CD4-positive, alpha-beta T cell treated with Interleukin-4 for 4 hours (primary cell): ENCODE measurements around the gene UNC5A.

Source experiments
- DNase-seq: peaks from one replicate; pipeline ENCODE4 v3.0.0-alpha.2; 2020

UNC5A gene

DNA sequence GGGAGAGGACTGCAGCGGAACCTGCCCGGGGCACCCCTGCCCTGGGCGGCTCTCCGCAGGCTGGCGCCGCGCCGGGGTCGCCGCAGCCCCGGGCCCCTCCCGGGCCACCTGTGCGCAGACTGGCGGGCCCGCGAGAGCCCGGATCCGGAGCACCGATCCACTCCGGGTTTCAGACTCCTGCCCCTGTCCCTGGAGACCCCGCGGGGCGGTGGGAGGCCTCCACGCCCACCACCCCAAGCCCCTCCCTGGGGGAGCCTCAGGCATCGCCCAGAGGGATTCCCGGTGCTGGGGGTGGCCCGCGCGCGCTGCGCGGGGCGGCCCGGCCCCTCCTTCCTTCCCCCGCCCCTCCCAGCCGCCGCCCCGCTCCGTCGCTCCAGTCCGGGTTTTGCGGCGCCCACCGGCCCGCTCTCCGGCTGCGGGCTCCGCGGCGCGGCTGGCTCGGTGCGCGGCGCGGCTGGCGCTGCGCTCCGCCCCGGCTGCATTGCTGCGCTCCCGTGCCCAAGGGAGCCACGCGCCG is at the start of gene UNC5A:
Gene UNC5A (plus strand): TSS at position 479 of the 517 bp plus-strand sequence. CDS start 192 bp downstream, outside the sequence.
- peak; percentile 6 for DNase-seq

DNA sequence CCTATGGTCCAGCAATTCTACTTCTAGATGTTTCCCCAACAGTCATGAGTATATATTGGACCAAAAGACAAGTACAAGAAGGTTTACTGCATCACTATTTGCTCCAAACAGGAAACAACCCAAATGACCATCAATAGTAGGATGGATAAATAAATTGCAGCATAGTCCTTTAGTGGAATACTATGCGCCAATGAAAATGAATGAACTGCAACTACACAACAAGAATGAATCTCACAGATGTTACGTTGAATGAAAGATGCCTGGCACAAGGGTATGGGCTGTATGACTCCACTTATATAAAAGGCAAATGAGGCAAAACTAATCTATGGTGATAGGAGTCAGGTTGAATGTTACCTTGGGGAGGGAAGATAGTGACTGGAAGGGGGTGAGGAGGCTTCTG is 48.6 kb upstream of the UNC5A start:
- DNase-seq: no peak

DNA sequence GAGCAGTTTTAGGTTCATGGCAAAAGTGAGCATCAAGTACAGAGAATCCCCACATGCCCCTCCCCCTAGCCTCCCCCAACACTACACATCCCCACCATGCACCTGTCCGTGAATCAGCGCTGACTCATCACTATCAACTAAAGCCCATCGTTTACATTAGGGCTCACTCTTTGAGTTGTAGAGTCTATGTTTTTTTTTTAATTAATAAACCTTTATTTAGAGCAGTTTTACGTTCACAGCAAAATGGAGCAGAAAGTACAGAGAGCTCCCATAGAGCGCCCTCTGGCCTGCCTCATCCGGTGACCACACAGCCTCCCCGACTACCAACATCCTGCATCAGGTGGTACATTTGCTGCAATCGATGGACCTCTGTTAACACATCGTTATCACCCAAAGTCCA is 47.9 kb upstream of the UNC5A start:
- DNase-seq: no peak

DNA sequence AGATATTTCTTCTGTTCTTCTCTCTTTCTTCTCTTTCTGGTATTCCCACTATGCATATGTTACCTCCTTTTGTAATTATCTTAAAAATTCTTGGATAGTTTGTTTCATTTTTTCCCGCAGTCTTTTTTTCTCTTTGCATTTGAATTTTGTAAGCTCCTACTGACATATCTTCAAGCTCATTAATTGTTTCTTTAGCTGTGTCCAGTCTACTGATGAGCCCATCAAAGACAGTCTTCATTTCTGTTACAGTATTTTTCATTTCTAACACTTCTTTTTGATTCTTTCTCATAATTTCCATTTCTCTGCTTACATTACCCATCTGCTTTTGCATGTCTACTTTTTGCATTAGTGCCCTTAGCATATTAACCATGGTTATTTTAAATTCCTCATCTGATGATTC is 44.7 kb upstream of the UNC5A start:
- DNase-seq: no peak

DNA sequence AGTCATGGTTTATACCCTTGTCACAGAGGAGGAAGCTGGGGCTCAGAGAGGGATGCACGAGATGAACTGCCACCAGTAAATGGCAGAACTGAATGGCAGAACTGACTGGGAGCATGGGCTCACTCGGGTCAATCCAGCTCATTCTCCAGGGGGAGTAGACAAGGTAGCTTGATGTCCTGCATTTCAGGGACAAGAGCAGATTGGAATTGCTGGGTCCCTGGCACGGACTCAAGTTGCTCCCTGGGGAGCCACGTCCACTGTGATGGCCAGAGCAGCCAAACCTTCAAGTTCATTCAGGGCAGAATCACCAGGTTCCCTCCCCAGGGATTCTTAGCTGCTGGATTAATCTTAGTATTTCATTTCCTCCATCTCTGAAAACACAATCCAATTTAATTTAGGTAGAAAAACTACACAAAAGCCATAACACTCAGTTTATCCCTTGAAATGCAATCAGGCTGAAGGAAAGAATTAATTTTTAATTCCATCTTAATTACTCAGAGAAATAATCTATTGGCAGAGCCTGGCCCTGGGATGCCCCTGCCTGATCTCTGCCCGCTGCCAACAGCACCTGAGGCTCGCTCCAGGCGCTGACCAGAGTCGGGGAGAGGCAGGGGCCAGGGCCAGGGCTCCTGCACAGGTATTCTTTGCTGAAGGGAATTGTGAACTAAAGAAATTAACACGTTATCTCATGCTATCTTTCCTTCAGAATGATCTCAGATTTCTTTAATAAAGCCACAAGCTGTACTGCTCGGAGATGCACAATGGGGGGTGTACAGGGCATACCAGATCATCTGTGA is 42.0 kb upstream of the UNC5A start:
- DNase-seq: no peak

DNA sequence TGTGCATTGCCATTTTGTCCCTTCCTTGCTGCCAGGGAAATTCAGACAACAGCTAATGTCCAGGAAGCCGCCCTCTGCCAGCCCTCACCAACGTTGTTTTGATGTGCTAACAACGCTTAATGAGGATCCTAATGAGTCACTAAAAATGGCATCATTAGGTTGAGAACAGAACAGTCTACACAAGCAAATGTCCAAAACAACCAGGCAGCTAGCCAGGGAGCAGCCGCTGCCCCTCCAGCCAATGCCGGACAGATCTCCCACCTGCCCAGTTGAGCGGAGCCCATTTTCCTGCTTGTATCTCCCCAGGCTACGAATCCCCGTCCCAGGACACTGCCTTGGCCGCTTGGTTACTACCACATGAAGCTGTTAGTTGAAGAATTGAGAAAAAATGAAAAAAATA is 40.4 kb upstream of the UNC5A start:
- DNase-seq: no peak

DNA sequence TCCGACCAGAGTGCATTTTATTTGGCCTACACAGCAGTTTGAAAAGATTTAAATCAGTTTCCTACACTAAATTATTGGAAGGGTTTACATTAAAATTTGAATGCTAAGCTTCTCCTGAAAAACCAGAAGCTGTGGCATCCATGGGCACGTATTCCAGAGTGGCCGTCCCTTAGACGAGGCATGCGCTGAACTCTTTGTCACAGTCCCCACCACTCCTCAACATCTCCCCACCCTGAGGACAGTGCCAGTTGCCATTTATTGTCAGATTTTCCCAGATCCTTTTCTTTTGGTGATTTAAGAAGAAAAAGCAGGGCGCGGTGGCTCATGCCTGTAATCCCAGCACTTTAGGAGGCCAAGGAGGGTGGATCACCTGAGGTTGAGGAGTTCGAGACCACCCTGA is 39.9 kb upstream of the UNC5A start:
- no peak for DNase-seq

DNA sequence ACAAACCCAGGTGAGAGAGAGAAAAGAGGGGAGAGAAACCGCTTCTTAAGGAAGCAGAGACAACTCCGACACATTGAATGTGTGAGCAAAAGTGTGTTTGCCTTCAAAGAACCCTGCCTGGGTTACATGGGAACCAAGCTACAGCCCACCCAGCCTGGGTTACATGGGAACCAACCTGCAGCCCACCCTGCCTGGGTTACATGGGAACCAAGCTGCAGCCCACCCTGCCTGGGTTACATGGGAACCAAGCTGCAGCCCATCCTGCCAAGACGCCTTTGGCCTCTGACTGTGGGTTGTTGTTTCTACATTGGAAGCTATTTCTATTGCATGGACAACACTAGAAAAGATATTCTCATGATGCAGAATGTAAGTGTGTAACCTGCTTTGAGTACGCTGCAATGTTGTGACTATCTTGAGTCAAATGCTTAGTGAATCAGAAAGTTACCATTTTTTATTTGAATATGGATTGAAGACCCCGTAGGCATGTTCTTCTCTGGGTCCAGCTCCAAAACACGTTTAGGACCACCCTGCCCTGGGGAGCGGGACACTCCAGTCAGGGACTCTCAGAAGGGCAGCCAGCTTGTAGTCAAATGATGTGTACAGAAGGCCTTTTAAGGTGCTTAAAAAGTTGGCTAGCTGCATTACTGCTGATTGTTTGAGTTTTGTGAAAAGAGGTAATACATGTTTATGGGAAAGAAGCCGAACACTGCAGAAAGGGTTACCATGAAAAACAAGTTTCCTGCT is 39.1 kb upstream of the UNC5A start:
- DNase-seq: no peak

DNA sequence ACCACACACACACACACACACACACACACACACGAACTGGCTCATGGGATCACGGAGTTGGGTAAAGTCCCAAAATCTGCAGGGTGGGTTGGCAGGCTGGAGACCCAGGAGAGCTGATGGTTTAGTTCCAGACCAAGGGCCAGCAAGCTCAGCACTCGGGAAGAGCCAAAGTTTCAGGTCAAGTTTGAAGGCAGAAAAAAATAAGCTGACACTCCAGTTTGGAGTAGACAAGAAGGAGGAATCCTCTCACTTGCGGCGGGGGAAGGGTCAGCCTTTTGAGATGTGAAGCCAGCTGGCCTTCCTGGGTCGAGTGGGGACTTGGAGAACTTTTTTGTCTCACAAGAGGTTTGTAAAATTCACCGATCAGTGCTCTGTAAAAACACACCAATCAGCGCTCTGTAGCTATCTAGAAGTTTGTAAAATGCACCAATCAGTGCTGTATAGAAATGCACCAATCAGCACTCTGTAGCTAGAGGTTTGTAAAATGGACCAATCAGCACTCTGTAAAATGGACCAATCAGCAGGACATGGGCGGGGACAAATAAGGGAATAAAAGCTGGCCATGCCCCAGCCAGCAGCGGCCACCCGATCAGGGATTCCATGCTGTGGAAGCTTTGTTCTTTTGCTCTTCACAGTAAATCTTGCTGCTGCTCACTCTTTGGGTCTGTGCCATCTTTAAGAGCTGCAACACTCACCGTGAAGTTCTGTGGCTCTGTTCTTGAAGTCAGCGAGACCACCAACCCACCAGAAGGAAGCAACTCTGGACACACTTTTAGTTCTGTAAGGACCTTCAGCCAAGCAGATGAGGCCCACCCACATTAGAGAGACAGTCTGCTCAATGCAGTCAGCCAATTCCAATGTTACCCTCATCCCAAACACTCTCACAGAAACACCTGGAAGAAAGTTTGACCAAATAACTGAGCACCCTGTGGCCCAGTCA is 37.8 kb upstream of the UNC5A start:
- DNase-seq: no peak

DNA sequence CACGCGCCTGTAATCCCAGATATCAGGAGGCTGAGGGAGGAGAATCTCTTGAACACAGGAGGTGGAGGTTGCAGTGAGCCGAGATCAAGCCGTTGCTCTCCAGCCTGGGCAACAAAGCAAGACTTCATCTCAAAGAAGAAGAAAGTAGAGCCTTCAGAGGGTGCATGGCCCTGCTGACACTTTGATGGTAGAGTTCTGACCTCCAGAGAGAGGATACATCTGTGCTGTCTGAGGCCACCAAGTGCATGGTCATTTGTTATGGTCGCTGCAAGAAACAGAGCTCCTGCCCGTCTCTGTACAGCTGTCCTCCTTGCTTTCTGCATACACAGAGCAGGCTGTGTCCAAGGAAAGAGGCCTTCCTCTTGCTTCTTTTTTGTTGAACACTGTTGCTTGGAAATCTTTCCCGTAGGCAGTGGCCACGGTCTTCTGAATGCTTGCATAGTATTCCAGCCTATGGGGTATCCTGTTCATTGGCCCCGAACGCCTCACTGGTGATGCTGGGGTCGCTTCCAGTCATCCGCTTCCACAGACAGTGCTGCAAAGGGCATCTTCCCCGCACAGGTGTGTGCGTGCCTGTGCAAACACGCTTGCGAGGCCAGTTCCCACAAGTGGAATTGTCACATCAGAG is 36.8 kb upstream of the UNC5A start:
- no peak for DNase-seq

DNA sequence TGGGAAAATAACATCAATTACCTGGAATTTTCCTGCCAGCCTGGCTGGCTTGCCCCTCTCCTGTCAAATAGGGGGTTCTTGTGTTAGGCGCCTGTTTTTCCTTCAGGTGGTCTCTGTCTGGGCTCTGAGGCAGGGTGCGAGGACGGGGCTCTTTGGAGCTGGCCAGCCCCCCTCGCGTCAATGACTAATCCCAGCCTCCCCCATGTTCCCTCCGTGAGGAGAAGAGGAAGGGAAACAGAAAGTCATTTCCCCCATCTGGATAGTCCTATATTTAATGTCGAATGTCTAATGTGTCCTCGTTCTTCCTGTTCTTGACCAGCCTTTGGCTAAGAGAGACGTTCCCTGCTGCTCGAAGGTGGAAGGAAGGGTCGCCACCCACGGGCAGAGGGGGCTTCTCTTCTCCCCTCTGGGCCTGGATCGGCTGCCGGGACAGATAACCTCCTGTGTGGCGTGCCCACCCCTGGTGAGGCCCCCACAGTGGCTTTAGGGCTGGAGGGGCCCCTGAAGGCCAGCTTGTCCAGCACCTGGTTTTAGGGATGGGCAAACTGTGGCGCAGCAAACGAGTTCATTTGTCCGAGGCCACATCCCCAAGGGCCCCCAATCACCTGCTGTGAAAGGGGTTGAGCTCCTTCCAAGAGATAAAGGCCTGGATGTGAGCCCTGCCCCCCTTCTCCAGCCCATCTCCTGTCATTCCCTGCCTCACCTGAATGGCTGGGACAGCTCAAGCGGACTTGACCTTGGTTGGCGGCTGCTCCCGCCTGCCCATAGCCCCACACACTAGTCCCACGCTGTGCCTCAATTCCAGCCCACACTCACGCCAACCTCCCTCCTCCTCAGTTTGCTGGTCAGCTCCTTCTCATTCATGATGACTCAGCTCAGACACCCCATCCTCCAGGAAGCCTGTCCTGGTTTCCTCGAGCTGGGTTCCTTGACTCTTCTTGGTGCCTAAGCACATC is 35.9 kb upstream of the UNC5A start:
- DNase-seq: no peak

DNA sequence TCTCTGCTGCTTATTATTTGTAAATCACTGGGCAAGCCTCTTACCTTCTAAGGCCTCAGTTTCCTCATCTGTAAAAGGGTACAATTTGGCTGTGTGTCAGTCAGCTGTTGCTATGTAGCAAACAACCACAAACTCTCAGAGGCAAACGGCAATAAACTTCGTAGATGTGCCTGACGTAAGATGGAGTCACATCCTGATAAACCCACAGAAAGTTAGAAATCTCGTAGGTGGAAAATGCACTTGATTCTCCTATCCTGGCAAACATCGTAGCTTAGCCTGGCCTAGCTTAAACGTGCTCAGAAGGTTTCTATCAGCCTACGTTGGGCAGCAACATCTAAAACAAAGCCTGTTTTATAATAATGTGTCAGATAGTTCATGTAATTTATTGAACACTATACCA is 35.0 kb upstream of the UNC5A start:
- DNase-seq: no peak

DNA sequence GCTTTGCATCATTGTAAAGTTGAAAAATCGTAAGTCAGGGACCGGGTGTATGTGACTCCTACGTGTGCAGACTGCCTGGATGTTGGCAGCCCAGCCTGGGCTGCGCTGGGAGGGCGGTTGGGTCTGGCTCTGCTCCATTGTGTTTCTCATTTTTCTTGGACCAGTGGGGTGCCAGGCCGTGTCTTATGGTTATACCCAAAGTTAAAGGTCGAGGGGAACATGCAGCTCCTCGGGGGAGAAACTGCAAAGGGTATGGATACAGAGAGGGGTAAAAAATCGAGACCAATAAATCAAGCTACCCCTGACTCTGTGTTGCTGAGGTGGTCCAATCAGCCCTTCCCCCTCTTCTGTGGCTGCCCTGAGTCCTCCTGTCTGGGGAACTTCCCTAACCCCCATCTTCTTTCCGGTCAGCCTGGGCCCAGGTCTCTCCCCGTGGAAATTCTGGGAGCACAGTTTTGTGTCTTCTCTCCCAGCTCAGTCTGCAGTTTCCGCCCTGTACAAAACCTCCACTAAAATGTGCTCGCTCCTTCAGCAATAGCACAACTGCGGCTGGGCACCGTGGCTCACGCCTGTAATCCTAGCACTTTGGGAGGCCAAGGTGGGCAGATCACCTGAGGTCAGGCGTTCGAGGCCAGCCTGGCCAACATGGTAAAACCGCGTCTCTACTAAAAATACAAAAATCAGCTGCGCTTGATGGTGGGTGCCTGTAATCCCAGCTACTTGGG is 34.1 kb upstream of the UNC5A start:
- DNase-seq: no peak

DNA sequence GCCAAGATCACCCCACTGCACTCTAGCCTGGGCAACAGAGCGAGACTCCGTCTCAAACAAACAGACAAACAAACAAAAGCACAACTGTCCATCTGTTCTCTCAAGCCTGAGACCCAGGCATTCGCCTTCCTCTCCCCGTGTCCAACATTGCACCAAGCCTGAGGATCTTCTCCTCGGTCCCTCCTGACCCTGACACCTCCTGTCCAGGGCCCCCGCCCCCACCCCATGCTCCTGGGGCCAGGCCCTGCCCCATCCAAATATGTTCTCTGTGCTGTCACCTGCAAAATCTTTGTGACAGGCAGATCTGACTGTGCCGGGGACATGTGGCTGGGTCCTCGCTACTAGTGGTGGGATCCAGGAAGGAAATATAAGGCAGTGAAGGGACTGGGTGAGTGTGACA is 33.4 kb upstream of the UNC5A start:
- no peak for DNase-seq

DNA sequence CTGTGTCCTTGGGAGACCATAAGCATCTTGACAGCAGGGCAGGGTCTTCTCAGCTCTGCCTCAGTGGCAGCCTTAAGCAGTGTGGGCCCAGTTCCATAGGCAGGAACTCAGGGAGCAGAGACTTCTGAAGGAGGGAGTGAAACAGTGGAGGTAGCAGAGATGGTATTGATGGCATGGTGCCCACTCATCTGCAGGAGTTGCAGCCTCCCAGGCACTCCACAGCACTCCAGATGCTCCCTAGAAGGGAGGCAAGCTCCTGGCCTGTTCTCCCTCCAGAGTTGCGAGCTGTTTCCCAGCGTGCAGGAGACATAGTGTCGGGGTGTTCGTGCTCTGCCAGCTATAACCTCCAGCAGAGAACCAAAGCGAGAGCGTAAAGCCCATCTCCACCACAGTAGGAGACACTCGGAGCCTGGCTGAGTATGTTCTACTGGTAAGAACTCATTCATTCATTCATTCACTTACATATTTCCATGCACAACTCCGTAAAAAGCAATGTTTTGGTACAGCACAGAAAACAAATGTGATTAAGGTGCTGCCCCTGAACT is 31.4 kb upstream of the UNC5A start:
- DNase-seq: no peak

DNA sequence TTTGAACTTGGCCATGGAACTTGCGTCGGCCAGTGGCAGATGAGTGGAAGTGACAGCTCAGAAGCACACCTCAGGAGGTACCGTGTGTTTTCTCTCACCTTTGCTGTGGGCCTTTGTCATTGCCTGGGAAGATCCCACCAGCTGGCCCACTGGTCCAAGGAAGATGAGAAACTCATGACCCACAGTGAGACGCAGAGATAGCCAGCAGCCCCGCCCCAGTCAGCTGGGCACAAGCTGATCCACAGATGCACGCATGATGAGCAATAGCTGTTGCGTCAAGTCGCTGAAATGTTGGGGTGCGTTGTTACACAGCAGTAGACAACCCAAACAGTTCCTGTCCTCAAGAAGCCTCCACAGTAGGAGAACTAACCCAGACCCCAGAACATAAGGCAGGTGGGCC is 30.8 kb upstream of the UNC5A start:
- no peak for DNase-seq

DNA sequence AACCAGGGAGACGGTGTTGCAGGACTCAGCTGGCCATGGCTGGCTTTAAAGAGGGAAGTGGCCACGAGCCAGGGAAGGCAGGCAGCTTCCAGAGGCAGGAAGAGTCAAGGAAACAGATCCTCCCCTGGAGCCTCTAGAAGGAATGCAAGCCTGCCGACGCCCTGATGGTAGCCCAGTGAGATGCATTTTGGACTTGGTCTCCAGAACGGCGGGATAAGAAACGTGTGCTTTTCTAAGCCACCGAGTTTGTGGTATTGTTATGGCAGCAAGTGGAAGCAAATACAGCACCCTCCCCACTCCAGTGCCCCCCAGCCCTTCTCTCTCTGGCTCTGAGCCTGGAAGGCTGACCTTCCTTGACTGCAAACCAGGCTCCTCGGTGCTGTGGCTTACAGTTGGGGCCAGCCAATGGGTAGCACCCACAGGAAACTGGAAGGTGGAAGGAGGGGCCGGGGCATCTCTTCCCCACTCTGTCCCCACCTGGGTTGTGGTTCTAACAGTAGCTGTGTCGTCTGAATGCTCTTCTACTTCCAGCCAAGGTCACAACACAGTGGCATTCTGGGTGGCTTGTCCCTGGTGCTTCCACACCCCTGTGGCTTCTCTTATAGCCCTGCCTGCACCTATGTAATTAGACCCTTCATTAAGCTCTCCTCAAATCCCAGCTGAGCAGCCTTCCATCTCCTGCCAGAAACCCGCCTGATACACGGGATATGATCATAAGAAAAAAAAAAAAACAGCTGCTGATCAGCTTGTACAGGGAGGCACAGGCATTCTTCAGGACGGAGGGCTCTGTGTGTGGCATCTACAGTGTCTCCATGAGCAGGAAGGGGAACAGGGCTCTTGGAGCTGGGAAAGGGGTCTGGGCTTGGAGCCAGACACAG is 29.9 kb upstream of the UNC5A start:
- no peak for DNase-seq

DNA sequence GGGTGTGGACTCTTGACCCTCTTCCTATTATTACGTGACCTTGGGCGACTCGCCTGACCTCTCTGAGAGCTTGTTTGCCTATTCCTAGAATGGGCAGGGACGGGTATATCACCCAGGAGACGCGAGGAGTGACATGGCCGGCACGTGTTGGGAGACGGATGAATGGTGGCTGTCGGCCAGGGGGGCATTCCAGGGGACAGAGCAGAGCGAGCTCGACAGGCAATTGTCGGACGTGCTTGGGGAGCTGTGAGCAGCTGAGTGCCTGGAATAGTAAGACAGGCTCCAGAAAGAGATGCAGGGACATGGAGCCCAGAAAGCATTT is 29.3 kb upstream of the UNC5A start:
- DNase-seq: no peak
